ENCODE data around the gene SLFN11. TPM values are rescaled to one million over a fixed set of nuclear protein-coding genes. Genes with fewer than 3 reads are reported as not detected.
A peak's percentile ranks its signal among the peaks of the same experiment; 100 is the strongest.

Gene SLFN11
- total RNA-seq, 1 experiment from 2014 or later = 0.90 TPM

GRCh38 chr17:35313875-35314409 lies 59.5 kb downstream of the SLFN11 start:
- Histone ChIP-seq H2BK20ac (ENCODE audit: low read depth, low read length, poor library complexity, severe bottlenecking) (no peak overlapping the region), H3K23ac (ENCODE audit: insufficient read length, low read depth, low read length) (no peak overlapping the region), H3K9me3 (ENCODE audit: control insufficient read depth, low read depth, low read length) (no peaks in the 10 kb centered on the region), H2BK5ac (ENCODE audit: insufficient read length, low read length) (no peak overlapping the region), H3K27ac (ENCODE audit: insufficient read length, low read depth, low read length) (no peak overlapping the region), H3K56ac (ENCODE audit: insufficient read length, low read depth, low read length) (no peak overlapping the region), H3T11ph (ENCODE audit: low read length) (no peak overlapping the region), H4K8ac (replicated peaks; ENCODE audit: insufficient read length, low read depth, low read length) (no peak overlapping the region), H2BK15ac (ENCODE audit: low read depth, low read length) (no peak overlapping the region), H3K14ac (ENCODE audit: insufficient read depth, low read length) (no peak overlapping the region), H2BK120ac (ENCODE audit: low read depth, low read length, poor library complexity, severe bottlenecking) (no peak overlapping the region), H2BK12ac (ENCODE audit: insufficient read length, low read depth, low read length) (no peak overlapping the region), H2AK5ac (ENCODE audit: insufficient read length, low read length) (no peak overlapping the region), H3K79me1 (ENCODE audit: insufficient read depth, low read depth, low read length, poor library complexity, severe bottlenecking) (no peaks in the 10 kb centered on the region), H3K18ac (ENCODE audit: insufficient read length, low read depth, low read length) (no peak overlapping the region), H3K79me2 (ENCODE audit: insufficient read depth, low read length) (no peaks in the 10 kb centered on the region), H3K4me2 (ENCODE audit: insufficient read depth, insufficient read length, low read length) (peak overlapping the region; percentile 91), H2AFZ (ENCODE audit: low read length) (no peak overlapping the region), H4K5ac (ENCODE audit: insufficient read length, low read depth, low read length) (no peak overlapping the region), H3K4ac (ENCODE audit: low read depth, low read length) (no peak overlapping the region), H3K27me3 (ENCODE audit: insufficient read depth, low read length) (peaks cover 10% of the 10 kb centered on the region; the same call in 1 of the 2 replicates), H4K91ac (ENCODE audit: insufficient read length, low read depth, low read length) (no peak overlapping the region), H4K20me1 (ENCODE audit: control insufficient read depth, insufficient read depth, insufficient read length) (no peaks in the 10 kb centered on the region), H3K23me2 (ENCODE audit: insufficient read length, low read depth, low read length, poor library complexity, severe bottlenecking) (peaks cover 12% of the 10 kb centered on the region), H3K4me1 (ENCODE audit: insufficient read depth, low read length) (no peaks in the 10 kb centered on the region; the same call in 1 of the 2 replicates), H3K9ac (ENCODE audit: extremely low read depth, insufficient read length, low read length) (no peak overlapping the region)
- H3K4me3 Mint-ChIP-seq = peak overlapping the region; percentile 57 to 81
- H3K4me1 Mint-ChIP-seq = peaks cover 42 to 44% of the 10 kb centered on the region in 2 experiments
- no CpG with 5 or more reads among the region's 19 CpGs for WGBS (ENCODE audit: extremely low coverage, insufficient read length, low lambda C conversion rate)
- H3K36me3 Mint-ChIP-seq (ENCODE audit: insufficient read depth in 1 of 3, low read depth in 3 of 3) = no peaks in the 10 kb centered on the region; a peak in 1 of 7 replicates
- peaks cover 13% of the 10 kb centered on the region for H3K27me3 Mint-ChIP-seq (ENCODE audit: low read depth)
- TF ChIP-seq CTCF (conservative IDR thresholded peaks at IDR 0.05) = no peak
- no peak overlapping the region; a peak in 1 of 7 replicates for H3K27ac Mint-ChIP-seq
- no peaks in the 10 kb centered on the region for H3K9me3 Mint-ChIP-seq
- peak; percentile 42 for DNase-seq

Data from H9 (cell line).